CD4-positive, alpha-beta T cell (primary cell): Measurements from ENCODE around the gene AP4E1. TPM values are rescaled to one million over a fixed set of nuclear protein-coding genes. Genes with fewer than 3 reads are reported as not detected.
"Not testable (repeated sequence)": the region's sequence is repeated elsewhere in the genome, so short reads cannot be mapped to it uniquely, and the experiment has no call there.

ENCODE experiments used
- ATAC-seq: fragments of 200-7000 bp; cut with Tn5 transposase; one replicate; pipeline ENCODE4 v1.10.0; 2022; ENCODE audit warnings: mild to moderate bottlenecking; ENCODE audit not compliant: poor library complexity
- CTCF ChIA-PET: fragments of 350-600 bp; sonication (Branson Sonifier 250); formaldehyde crosslinking; loops from one replicate; lab custom pipeline; 2021; ENCODE audit warnings: antibody characterized with exemption, inconsistent platforms; lab: Charles Lee
- POLR2A ChIA-PET: fragments of 350-600 bp; sonication (Branson Sonifier 250); formaldehyde crosslinking; loops from one replicate; lab custom pipeline; 2021; ENCODE audit warnings: antibody characterized with exemption, inconsistent platforms; lab: Charles Lee
- DNase-seq, 14 experiments: peaks; one replicate each; pipeline ENCODE4 v3.0.0-alpha.2; 2013 to 2020; ENCODE audit warnings: mixed read lengths in 2 of 14
- H3K27ac ChIP-seq, 2 donors: one replicate each; pipeline versions ENCODE4 v1.5.1 to v1.7.0; 2013; ENCODE audit warnings: low read length in 2 of 2, low read depth in 1 of 2, mild to moderate bottlenecking in 1 of 2
- H3K27me3 ChIP-seq, 2 experiments: 1 replicate in 1 of 2; 2 replicates in 1 of 2; pipeline versions ENCODE4 v1.6.1 to v1.7.0; 2013; ENCODE audit warnings: low read length in 2 of 2, control low read depth in 1 of 2, mild to moderate bottlenecking in 1 of 2, moderate library complexity in 1 of 2; ENCODE audit not compliant: insufficient read depth in 2 of 2, control insufficient read depth in 1 of 2
- H3K36me3 ChIP-seq: one replicate; pipeline ENCODE4 v1.6.1; 2013; ENCODE audit warnings: low read length, control low read depth; ENCODE audit not compliant: insufficient read depth
- H3K4me1 ChIP-seq: one replicate; pipeline ENCODE4 v1.6.1; 2013; ENCODE audit warnings: low read length, control low read depth; ENCODE audit not compliant: insufficient read depth
- H3K4me3 ChIP-seq: one replicate; pipeline ENCODE4 v1.5.1; 2013; ENCODE audit warnings: mild to moderate bottlenecking, low read length, moderate library complexity
- H3K9me3 ChIP-seq, 2 experiments: 1 replicate in 1 of 2; 2 replicates in 1 of 2; pipeline versions ENCODE4 v1.6.1 to v1.7.0; 2013; ENCODE audit warnings: low read length in 2 of 2, mild to moderate bottlenecking in 2 of 2, control low read depth in 1 of 2, moderate library complexity in 1 of 2; ENCODE audit not compliant: control insufficient read depth in 1 of 2, insufficient read depth in 1 of 2
- H3K27ac Mint-ChIP-seq: one replicate; pipeline ENCODE4 v1.8.0; 2020; ENCODE audit warnings: mixed read lengths
- H3K27me3 Mint-ChIP-seq: one replicate; pipeline ENCODE4 v1.8.0; 2021; ENCODE audit warnings: mixed read lengths
- H3K36me3 Mint-ChIP-seq: one replicate; pipeline ENCODE4 v1.8.0; 2021; ENCODE audit warnings: low read depth, mixed read lengths
- H3K4me1 Mint-ChIP-seq: one replicate; pipeline ENCODE4 v1.8.0; 2021; ENCODE audit warnings: low read depth, mixed read lengths
- H3K4me3 Mint-ChIP-seq: one replicate; pipeline ENCODE4 v1.8.0; 2020; ENCODE audit warnings: mild to moderate bottlenecking, mixed read lengths
- H3K9me3 Mint-ChIP-seq: one replicate; pipeline ENCODE4 v1.8.0; 2020; ENCODE audit warnings: mixed read lengths
- intact Hi-C, 2 experiments: fragments of 100-400 bp; cut with DNase I in 1 of 2; cut with micrococcal nuclease in 1 of 2; formaldehyde crosslinking; loops; one replicate each; pipeline versions ENCODE4 v1.15.1 to v1.9.0; 2023 to 2025; cut with DNase I, micrococcal nuclease
- total RNA-seq, 174 experiments: library from RNA in 2 of 174; stranded (reverse) in 2 of 174; gene quantifications; one replicate each; pipeline ENCODE4 v1.2.3 and lab custom pipeline; 2021 to 2026
- TF ChIP-seq, protein P1 (sequence below): fragments of 200-600 bp; IDR thresholded peaks from one replicate; pipeline ENCODE4 v1.8.0; 2022; ENCODE audit warnings: antibody characterized with exemption, mild to moderate bottlenecking

Gene AP4E1
- total RNA-seq, 2 experiments from 2014 or later = 6.3 to 6.6 TPM

DNA sequence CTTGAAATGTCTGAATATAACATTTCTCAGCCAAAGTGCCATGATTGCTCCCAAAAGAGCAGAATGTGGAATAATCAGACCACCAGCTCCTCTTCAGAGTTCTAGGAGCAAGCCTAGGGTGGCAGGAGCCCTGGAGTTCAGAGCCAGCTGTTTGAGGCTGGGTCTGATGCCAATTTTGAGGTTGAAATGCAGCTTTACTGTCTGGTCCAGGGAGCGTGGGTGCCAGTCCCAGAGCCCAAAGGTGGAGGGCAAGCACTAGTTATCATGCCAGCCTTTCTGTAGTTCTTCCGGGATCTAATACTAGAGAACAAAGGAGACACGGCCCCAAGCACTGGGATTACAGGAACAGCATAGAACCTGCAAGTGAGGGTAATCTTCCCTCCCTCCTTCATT lies 117.0 kb downstream of the AP4E1 start:
- no peak overlapping the region for H3K27ac Mint-ChIP-seq
- CTCF ChIA-PET = no interaction called here

DNA sequence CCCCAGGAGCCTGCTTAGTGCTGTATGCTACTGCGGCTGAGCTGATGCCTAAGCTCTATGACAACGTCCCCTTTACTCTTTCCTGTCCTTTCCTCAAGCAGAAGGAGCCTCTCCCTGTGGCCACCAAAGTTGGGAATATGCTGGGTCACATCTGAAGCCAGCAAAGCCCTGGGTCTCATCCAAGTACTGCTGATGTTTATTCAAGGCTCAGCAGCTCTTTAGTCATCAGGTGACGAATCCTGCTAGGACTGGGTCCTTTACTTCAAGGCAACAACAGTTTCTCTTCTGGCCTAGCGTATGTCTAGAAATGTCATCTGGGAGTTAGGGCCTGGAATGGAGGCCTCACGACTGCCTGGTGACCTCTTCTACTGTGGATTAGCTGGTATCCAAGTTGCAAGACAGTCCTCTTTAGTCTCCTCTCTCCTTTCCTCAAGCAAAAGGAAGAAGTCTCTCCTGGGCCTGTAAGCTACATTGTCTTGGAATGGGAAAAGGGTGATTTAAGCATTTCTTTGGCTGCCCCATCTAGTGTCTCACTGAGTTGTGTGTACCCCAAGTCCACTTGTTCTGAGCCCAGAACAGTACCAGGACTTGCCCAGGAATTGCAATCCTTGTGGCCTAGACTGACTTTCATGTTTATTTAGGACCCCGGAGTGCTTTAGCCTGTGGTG lies 122.3 kb downstream of the AP4E1 start:
- CTCF ChIA-PET = no interaction called here
- Histone ChIP-seq H3K27me3 (no peaks in the 10 kb centered on the region), H3K4me1 (no peaks in the 10 kb centered on the region), H3K9me3 (no peaks in the 10 kb centered on the region), H3K36me3 (no peaks in the 10 kb centered on the region), H3K4me3 (no peak overlapping the region), H3K27ac (no peak overlapping the region)
- no peak for ATAC-seq
- TF ChIP-seq, protein P1, sequence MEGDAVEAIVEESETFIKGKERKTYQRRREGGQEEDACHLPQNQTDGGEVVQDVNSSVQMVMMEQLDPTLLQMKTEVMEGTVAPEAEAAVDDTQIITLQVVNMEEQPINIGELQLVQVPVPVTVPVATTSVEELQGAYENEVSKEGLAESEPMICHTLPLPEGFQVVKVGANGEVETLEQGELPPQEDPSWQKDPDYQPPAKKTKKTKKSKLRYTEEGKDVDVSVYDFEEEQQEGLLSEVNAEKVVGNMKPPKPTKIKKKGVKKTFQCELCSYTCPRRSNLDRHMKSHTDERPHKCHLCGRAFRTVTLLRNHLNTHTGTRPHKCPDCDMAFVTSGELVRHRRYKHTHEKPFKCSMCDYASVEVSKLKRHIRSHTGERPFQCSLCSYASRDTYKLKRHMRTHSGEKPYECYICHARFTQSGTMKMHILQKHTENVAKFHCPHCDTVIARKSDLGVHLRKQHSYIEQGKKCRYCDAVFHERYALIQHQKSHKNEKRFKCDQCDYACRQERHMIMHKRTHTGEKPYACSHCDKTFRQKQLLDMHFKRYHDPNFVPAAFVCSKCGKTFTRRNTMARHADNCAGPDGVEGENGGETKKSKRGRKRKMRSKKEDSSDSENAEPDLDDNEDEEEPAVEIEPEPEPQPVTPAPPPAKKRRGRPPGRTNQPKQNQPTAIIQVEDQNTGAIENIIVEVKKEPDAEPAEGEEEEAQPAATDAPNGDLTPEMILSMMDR = no peak
- DNase-seq = no peak
- H3K4me1 Mint-ChIP-seq = no peaks in the 10 kb centered on the region
- no peaks in the 10 kb centered on the region for H3K9me3 Mint-ChIP-seq
- H3K4me3 Mint-ChIP-seq = no peak overlapping the region
- intact Hi-C loops = no loop called here
- H3K27me3 Mint-ChIP-seq = no peaks in the 10 kb centered on the region
- no peaks in the 10 kb centered on the region for H3K36me3 Mint-ChIP-seq
- H3K27ac Mint-ChIP-seq = no peak overlapping the region
- POLR2A ChIA-PET = no interaction called here

More for the DNA sequence above, 117.0 kb downstream of the AP4E1 start:
- Mint-ChIP-seq H3K36me3 (peaks cover 29% of the 10 kb centered on the region), H3K4me1 (no peaks in the 10 kb centered on the region), H3K27me3 (no peaks in the 10 kb centered on the region), H3K4me3 (no peak overlapping the region), H3K9me3 (no peaks in the 10 kb centered on the region)
- peaks cover 0 to 5% of the 10 kb centered on the region in 2 experiments for H3K9me3 ChIP-seq
- no peaks in the 10 kb centered on the region for H3K36me3 ChIP-seq
- POLR2A ChIA-PET = no interaction called here
- H3K4me3 ChIP-seq = no peak overlapping the region
- intact Hi-C loops = loop anchor here in 1 of 2 experiments (2.0 kb wide), 1 partner anchor 17 kb away; no protein-coding TSS in a partner anchor
- H3K4me1 ChIP-seq = no peaks in the 10 kb centered on the region
- ATAC-seq = no peak
- no peak for DNase-seq
- TF ChIP-seq, protein P1 = no peak
- H3K27me3 ChIP-seq = no peaks in the 10 kb centered on the region
- H3K27ac ChIP-seq = no peak overlapping the region

DNA sequence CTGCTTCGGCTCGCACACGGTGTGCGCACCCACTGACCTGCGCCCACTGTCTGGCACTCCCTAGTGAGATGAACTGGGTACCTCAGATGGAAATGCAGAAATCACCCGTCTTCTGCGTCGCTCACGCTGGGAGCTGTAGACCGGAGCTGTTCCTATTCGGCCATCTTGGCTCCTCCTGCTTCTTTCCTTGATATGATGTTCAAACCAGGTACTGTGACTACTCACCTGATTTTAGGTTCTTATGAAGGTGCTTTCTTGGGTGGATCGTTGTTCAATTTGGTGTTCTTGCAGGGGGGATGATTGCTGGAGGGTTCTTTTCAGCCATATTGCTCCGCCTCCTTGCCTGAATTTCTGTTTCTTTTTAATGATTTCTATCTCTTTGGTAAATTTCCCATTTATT lies 129.0 kb downstream of the AP4E1 start:
- intact Hi-C loops, H3K27ac Mint-ChIP-seq: not testable (repeated sequence)

More for the DNA sequence above, 129.0 kb downstream of the AP4E1 start:
- H3K4me1 ChIP-seq, H3K4me1 Mint-ChIP-seq, DNase-seq, POLR2A ChIA-PET, H3K36me3 Mint-ChIP-seq, H3K9me3 Mint-ChIP-seq, H3K9me3 ChIP-seq, CTCF ChIA-PET, H3K27me3 Mint-ChIP-seq, H3K27ac ChIP-seq, H3K36me3 ChIP-seq, H3K4me3 Mint-ChIP-seq, ATAC-seq, H3K4me3 ChIP-seq, H3K27me3 ChIP-seq: not testable (repeated sequence)
